Stimulated activated CD4-positive, alpha-beta T cell treated with anti-CD3 and anti-CD28 coated beads, Interleukin-2, amount 100 ng/mL, for 24 hours (primary cell): ENCODE data around the gene CPS1.

Source experiments
- DNase-seq, 2 donors: peaks; one replicate each; pipeline ENCODE4 v3.0.0-alpha.2; 2020

The CPS1 gene

GRCh38 chr2:210713122-210713521 is 156.7 kb downstream of the CPS1 start:
- DNase-seq = no peak

DNA sequence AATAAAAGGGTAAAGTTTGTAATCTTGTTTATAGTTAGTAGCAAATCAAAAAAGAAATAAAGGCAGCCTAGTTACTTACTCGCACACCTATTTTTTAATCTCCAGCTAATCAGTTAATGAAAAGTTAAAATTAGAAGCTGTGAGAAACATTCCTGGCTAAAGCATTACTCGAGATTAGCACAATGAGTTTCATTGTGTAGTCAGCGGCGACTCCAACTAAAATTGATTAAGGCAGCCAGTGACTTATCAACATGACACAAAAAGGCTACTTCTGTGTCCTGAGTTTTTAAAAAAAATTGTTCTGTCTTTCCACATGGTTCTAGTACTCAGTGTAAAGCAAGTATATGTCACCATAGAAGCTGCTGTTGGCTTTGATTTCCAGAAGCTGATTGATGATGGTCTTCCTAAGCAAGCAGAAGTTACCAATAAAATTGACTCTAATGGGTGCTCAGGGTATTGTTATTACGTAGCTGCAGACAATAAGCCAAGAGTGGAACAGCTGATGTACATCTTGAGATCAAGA is 159.2 kb downstream of the CPS1 start:
- no peak for DNase-seq

GRCh38 chr2:210718503-210718902 is 162.1 kb downstream of the CPS1 start:
- DNase-seq = no peak

GRCh38 chr2:210722092-210722491 is 165.7 kb downstream of the CPS1 start:
- DNase-seq = no peak

DNA sequence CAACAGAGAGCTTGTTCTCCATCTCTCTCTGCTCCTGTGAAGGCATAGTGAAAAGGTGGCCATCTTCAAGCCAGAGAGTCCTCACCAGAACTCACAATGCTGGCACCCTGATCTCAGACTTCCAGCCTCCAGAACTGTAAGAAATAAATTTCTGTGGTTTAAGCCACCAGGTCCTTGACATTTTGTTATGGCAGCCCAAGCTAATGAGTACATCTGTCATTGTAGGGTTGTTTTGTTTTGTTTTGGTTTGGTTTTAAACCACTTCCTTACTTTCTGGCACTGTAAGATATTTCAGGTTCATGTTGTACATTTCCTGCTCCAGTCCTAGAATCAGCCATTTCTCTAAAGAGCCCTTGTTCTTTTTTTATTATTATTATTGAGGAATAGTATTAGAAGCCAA is 171.2 kb downstream of the CPS1 start:
- DNase-seq = no peak
